Measurements from ENCODE around the gene SEZ6.

The SEZ6 gene

DNA sequence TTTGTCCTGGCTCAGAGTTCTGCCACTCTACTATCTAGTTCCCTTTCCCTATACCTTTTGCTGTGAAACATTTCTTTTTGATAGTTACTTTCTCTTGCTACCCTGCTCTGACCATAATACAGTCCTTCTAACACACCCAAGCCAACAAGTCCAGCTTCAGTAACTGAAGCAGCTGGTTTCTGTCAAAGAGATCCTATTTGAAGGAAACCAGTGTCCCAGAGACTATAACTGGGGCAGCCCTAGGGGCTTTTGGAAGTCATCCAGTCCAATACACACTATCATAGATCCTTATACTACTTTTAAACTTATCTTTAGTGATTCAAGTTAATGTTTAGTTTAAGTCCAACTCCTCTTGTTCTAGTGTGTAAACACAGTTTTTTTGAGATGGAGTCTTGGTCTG is 85.6 kb downstream of the SEZ6 start:
- H3K36me3 ChIP-seq (replicated peaks; ENCODE audit: insufficient read depth, low read length): peaks cover 27% of the 10 kb centered on the region
- TF ChIP-seq, protein P1, sequence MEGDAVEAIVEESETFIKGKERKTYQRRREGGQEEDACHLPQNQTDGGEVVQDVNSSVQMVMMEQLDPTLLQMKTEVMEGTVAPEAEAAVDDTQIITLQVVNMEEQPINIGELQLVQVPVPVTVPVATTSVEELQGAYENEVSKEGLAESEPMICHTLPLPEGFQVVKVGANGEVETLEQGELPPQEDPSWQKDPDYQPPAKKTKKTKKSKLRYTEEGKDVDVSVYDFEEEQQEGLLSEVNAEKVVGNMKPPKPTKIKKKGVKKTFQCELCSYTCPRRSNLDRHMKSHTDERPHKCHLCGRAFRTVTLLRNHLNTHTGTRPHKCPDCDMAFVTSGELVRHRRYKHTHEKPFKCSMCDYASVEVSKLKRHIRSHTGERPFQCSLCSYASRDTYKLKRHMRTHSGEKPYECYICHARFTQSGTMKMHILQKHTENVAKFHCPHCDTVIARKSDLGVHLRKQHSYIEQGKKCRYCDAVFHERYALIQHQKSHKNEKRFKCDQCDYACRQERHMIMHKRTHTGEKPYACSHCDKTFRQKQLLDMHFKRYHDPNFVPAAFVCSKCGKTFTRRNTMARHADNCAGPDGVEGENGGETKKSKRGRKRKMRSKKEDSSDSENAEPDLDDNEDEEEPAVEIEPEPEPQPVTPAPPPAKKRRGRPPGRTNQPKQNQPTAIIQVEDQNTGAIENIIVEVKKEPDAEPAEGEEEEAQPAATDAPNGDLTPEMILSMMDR (IDR thresholded peaks at IDR 0.05; ENCODE audit: low read length): no peak
- TF ChIP-seq EZH2phosphoT487 (IDR thresholded peaks at IDR 0.05; ENCODE audit: low read length) (no peak), EZH2 (optimal IDR thresholded peaks at IDR 0.05; ENCODE audit: low read depth, low read length) (no peak)

DNA sequence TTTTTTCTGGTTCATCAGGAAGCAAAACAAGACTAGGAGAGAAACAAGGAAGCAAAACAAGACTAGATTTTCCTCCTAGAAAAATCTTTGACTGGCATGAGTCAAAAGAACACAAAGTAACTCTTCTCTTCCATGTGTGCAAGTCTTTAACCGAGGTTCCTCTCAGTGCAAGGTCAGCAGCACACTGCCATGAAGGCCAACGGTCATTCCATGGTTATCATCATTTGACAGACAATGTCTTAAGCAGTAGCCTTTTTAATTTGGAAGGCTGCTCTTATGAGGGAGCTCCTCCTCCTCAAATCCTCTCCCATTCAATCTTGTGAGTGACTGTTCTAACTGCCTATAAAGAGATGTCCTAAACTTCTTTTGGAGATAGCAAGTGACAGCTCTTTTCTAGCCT is 87.5 kb downstream of the SEZ6 start:
- Histone ChIP-seq H3K4me1 (ENCODE audit: low read length) (no peaks in the 10 kb centered on the region), H2AFZ (ENCODE audit: low read length) (no peak overlapping the region), H3K9ac (ENCODE audit: low read length) (no peak overlapping the region), H3K4me2 (ENCODE audit: low read depth, low read length) (no peak overlapping the region), H3K27ac (ENCODE audit: low read length) (no peak overlapping the region), H3K79me2 (ENCODE audit: low read length) (peaks cover 41% of the 10 kb centered on the region), H3K36me3 (replicated peaks; ENCODE audit: insufficient read depth, low read length) (peaks cover 31% of the 10 kb centered on the region), H3K9me3 (replicated peaks; ENCODE audit: insufficient read depth, low read length) (no peaks in the 10 kb centered on the region), H4K20me1 (ENCODE audit: insufficient read depth, low read length) (no peaks in the 10 kb centered on the region), H3K27me3 (replicated peaks; ENCODE audit: insufficient read depth, low read length) (no peaks in the 10 kb centered on the region), H3K4me3 (ENCODE audit: low read length) (no peak overlapping the region), H3K9me2 (replicated peaks; ENCODE audit: insufficient read depth, low read length) (no peaks in the 10 kb centered on the region), H3F3A (ENCODE audit: insufficient read depth, low read length) (0 out of 2 replicates have a peak, but pooled peaks cover 3% of the 10 kb centered on the region)
- DNase-seq: no peak
- TF ChIP-seq, protein P1 (IDR thresholded peaks at IDR 0.05; ENCODE audit: low read length): no peak
- no peak for TF ChIP-seq EZH2 (optimal IDR thresholded peaks at IDR 0.05; ENCODE audit: low read depth, low read length)
- TF ChIP-seq EZH2phosphoT487 (IDR thresholded peaks at IDR 0.05; ENCODE audit: low read length): no peak

More for the DNA sequence above, 85.6 kb downstream of the SEZ6 start:
- H3K27ac ChIP-seq (ENCODE audit: low read length): no peak overlapping the region
- no peak overlapping the region for H2AFZ ChIP-seq (ENCODE audit: low read length)
- no peak overlapping the region for H3K4me3 ChIP-seq (ENCODE audit: low read length)
- H3K79me2 ChIP-seq (ENCODE audit: low read length): peaks cover 55% of the 10 kb centered on the region
- H3K9me2 ChIP-seq (replicated peaks; ENCODE audit: insufficient read depth, low read length): no peaks in the 10 kb centered on the region
- no peaks in the 10 kb centered on the region for H3K9me3 ChIP-seq (replicated peaks; ENCODE audit: insufficient read depth, low read length)
- H3F3A ChIP-seq (ENCODE audit: insufficient read depth, low read length): 0 out of 2 replicates have a peak, but pooled peaks cover 3% of the 10 kb centered on the region
- no peak for DNase-seq
- no peak overlapping the region for H3K9ac ChIP-seq (ENCODE audit: low read length)
- peaks cover 8% of the 10 kb centered on the region; the same call in 1 of the 2 replicates for H4K20me1 ChIP-seq (ENCODE audit: insufficient read depth, low read length)
- H3K4me2 ChIP-seq (ENCODE audit: low read depth, low read length): no peak overlapping the region
- peaks cover 2% of the 10 kb centered on the region for H3K4me1 ChIP-seq (ENCODE audit: low read length)
- no peaks in the 10 kb centered on the region for H3K27me3 ChIP-seq (replicated peaks; ENCODE audit: insufficient read depth, low read length)

DNA sequence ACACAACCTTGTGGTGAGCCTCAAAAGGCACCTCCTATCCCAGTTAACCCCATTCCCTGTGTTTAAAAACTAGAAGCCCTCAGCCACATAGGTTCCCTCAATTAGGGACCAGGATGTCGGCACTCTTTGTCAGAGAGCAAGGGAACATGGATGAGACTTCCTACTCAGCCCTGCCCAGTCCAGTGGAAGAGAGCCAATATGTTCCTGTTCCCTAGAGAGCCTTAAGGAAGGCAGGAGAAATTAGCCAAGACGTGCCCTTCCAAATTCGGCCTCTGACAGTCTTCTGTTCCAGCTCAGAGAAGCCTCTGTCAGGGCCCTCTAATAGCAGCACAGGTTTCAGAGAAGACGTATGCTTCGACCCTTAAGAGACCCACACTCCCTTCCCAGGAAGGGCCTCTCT is 88.4 kb downstream of the SEZ6 start:
- TF ChIP-seq EZH2phosphoT487 (IDR thresholded peaks at IDR 0.05; ENCODE audit: low read length) (no peak), EZH2 (optimal IDR thresholded peaks at IDR 0.05; ENCODE audit: low read depth, low read length) (no peak)
- TF ChIP-seq, protein P1 (IDR thresholded peaks at IDR 0.05; ENCODE audit: low read length): no peak
- Histone ChIP-seq H3K79me2 (ENCODE audit: low read length) (peaks cover 37% of the 10 kb centered on the region), H3K27ac (ENCODE audit: low read length) (no peak overlapping the region), H3K4me2 (ENCODE audit: low read depth, low read length) (no peak overlapping the region), H3F3A (ENCODE audit: insufficient read depth, low read length) (0 out of 2 replicates have a peak, but pooled peaks cover 3% of the 10 kb centered on the region), H3K9me2 (replicated peaks; ENCODE audit: insufficient read depth, low read length) (no peaks in the 10 kb centered on the region), H3K9me3 (replicated peaks; ENCODE audit: insufficient read depth, low read length) (no peaks in the 10 kb centered on the region), H3K9ac (ENCODE audit: low read length) (no peak overlapping the region), H3K36me3 (replicated peaks; ENCODE audit: insufficient read depth, low read length) (peaks cover 29% of the 10 kb centered on the region), H3K4me3 (ENCODE audit: low read length) (no peak overlapping the region), H2AFZ (ENCODE audit: low read length) (no peak overlapping the region), H3K27me3 (replicated peaks; ENCODE audit: insufficient read depth, low read length) (no peaks in the 10 kb centered on the region), H3K4me1 (ENCODE audit: low read length) (peaks cover 8% of the 10 kb centered on the region), H4K20me1 (ENCODE audit: insufficient read depth, low read length) (no peaks in the 10 kb centered on the region)
- no peak for DNase-seq

Measured in MM.1S (cell line).